GM23338 (cell line): ENCODE results near the gene GRAMD4. TPM values are rescaled to one million over a fixed set of nuclear protein-coding genes. Genes with fewer than 3 reads are reported as not detected.

Experiments used
- ATAC-seq: fragments of 200-7000 bp; cut with Tn5 transposase; 3 replicates; pipeline ENCODE4 v1.9.1; 2020
- DNase-seq: peaks from one replicate; pipeline ENCODE4 v3.0.0-alpha.2; 2015; ENCODE audit warnings: low spot score
- H2AFZ ChIP-seq: fragments of 200-600 bp; sonication (generic); 2 replicates; pipeline ENCODE4 v1.8.0; 2016; ENCODE audit warnings: antibody characterized with exemption, mild to moderate bottlenecking, moderate library complexity
- H3F3A ChIP-seq: fragments of 200-600 bp; sonication (generic); replicated peaks from 2 replicates; pipeline ENCODE4 v1.8.0; 2017; ENCODE audit warnings: antibody characterized with exemption, mixed run types, low read depth
- H3K27ac ChIP-seq: fragments of 200-600 bp; sonication (generic); 2 replicates; pipeline ENCODE4 v1.6.1; 2016; ENCODE audit warnings: low read depth
- H3K27me3 ChIP-seq: fragments of 200-600 bp; sonication (generic); 2 replicates; pipeline ENCODE4 v1.8.0; 2016; ENCODE audit warnings: mild to moderate bottlenecking, mixed run types, moderate library complexity; ENCODE audit not compliant: insufficient read depth
- H3K36me3 ChIP-seq: fragments of 200-600 bp; sonication (generic); 2 replicates; pipeline ENCODE4 v1.8.0; 2016; ENCODE audit warnings: mild to moderate bottlenecking; ENCODE audit not compliant: insufficient read depth
- H3K4me1 ChIP-seq: fragments of 200-600 bp; sonication (generic); 2 replicates; pipeline ENCODE4 v1.8.0; 2016; ENCODE audit warnings: mild to moderate bottlenecking, moderate library complexity; ENCODE audit not compliant: insufficient read depth
- H3K4me2 ChIP-seq: fragments of 200-600 bp; sonication (generic); 2 replicates; pipeline ENCODE4 v1.7.1; 2017; ENCODE audit warnings: mixed run types
- H3K4me3 ChIP-seq: fragments of 200-600 bp; sonication (generic); 2 replicates; pipeline ENCODE4 v1.6.1; 2016; ENCODE audit warnings: mixed run types
- H3K79me2 ChIP-seq: fragments of 200-600 bp; sonication (generic); replicated peaks from 2 replicates; pipeline ENCODE4 v1.8.0; 2017; ENCODE audit warnings: mild to moderate bottlenecking; ENCODE audit not compliant: insufficient read depth
- H3K9me2 ChIP-seq: fragments of 200-600 bp; sonication (generic); 2 replicates; pipeline ENCODE4 v1.8.0; 2017; ENCODE audit not compliant: insufficient read depth
- H4K20me1 ChIP-seq: fragments of 200-600 bp; sonication (generic); replicated peaks from 2 replicates; pipeline ENCODE4 v1.8.0; 2017; ENCODE audit warnings: mild to moderate bottlenecking; ENCODE audit not compliant: insufficient read depth
- H3K27ac Mint-ChIP-seq: 2 replicates; pipeline ENCODE4 v1.8.0; 2020; ENCODE audit warnings: inconsistent platforms, mild to moderate bottlenecking, moderate library complexity, mixed read lengths
- H3K27me3 Mint-ChIP-seq: 3 replicates; pipeline ENCODE4 v1.8.0; 2022; ENCODE audit warnings: low read depth, mild to moderate bottlenecking, moderate library complexity, mixed read lengths, inconsistent platforms; ENCODE audit not compliant: insufficient read depth, poor library complexity
- H3K36me3 Mint-ChIP-seq: 3 replicates; pipeline ENCODE4 v1.8.0; 2021; ENCODE audit warnings: low read depth, mild to moderate bottlenecking, inconsistent platforms, moderate library complexity, mixed read lengths
- H3K4me1 Mint-ChIP-seq: 3 replicates; pipeline ENCODE4 v1.8.0; 2020; ENCODE audit warnings: mild to moderate bottlenecking, inconsistent platforms, mixed read lengths
- H3K4me3 Mint-ChIP-seq: 3 replicates; pipeline ENCODE4 v1.8.0; 2021; ENCODE audit warnings: moderate library complexity, mild to moderate bottlenecking, inconsistent platforms, mixed read lengths
- H3K9me3 Mint-ChIP-seq: 3 replicates; pipeline ENCODE4 v1.8.0; 2020; ENCODE audit warnings: moderate library complexity, mild to moderate bottlenecking, inconsistent platforms, mixed read lengths
- CREB1 ChIP-seq: fragments of 250-450 bp; sonication (Bioruptor Pico); IDR thresholded peaks from 2 replicates; pipeline ENCODE4 v1.5.0; 2020; ENCODE audit warnings: low read depth, mild to moderate bottlenecking, moderate library complexity
- CTCF ChIP-seq, 2 experiments: fragments of 200-600 bp in 1 of 2; sonication (generic) in 1 of 2; conservative IDR thresholded peaks; 2 replicates each; pipeline versions ENCODE4 v1.5.1 to v1.6.1; 2016 to 2017; ENCODE audit warnings: antibody characterized with exemption in 2 of 2, low read depth in 2 of 2, mild to moderate bottlenecking in 2 of 2, moderate library complexity in 1 of 2
- ETS1 ChIP-seq: IDR thresholded peaks from 2 replicates; pipeline ENCODE4 v1.6.1; 2016; ENCODE audit warnings: antibody characterized with exemption
- EZH2phosphoT487 ChIP-seq: fragments of 200-600 bp; sonication (generic); IDR thresholded peaks from one replicate; pipeline ENCODE4 v1.8.1; 2018; ENCODE audit warnings: antibody characterized with exemption; ENCODE audit not compliant: unreplicated experiment
- POLR2AphosphoS5 ChIP-seq: IDR thresholded peaks from 2 replicates; pipeline ENCODE4 v1.6.1; 2016; ENCODE audit warnings: antibody characterized with exemption, low read depth
- STAT1 ChIP-seq: IDR thresholded peaks from one replicate; pipeline ENCODE4 v1.6.1; 2016; ENCODE audit warnings: antibody characterized with exemption; ENCODE audit not compliant: unreplicated experiment
- ZNF331 ChIP-seq: fragments of 250-450 bp; sonication (Bioruptor Pico); IDR thresholded peaks from 2 replicates; pipeline ENCODE4 v1.5.0; 2020; ENCODE audit warnings: low read depth, mild to moderate bottlenecking, moderate library complexity
- ZNF462 ChIP-seq: fragments of 250-450 bp; sonication (Bioruptor Pico); IDR thresholded peaks from 2 replicates; pipeline ENCODE4 v1.5.0; 2020; ENCODE audit warnings: mild to moderate bottlenecking, moderate library complexity
- polyA plus RNA-seq: library from polyadenylated mRNA; unstranded; fragments of >200 nt; fragmentation: Nextera tagmentation; extraction: Ambion mirVana; gene quantifications from 2 replicates; pipeline ENCODE4 v1.2.1, GENCODE V29; 2016
- total RNA-seq: library from RNA; depleted of rRNA; stranded (reverse); fragments of >200 nt; shearing (Covaris generic); gene quantifications from 2 replicates; pipeline ENCODE4 v1.2.3, GENCODE V29; 2014

Gene GRAMD4
- total and polyA plus RNA-seq, 2 experiments from 2014 or later, result 2.7 to 81.8 TPM

GRCh38 chr22:46622081-46622521 is 1.9 kb downstream of the GRAMD4 start (continued):
- no peak for TF ChIP-seq CTCF (conservative IDR thresholded peaks at IDR 0.05; ENCODE audit: low read depth in 2 of 2)
- no peak for TF ChIP-seq ZNF331 (CRISPR knock-in tag)

- Histone ChIP-seq H3K27me3 (no peaks in the 10 kb centered on the region), H3K4me3 (no peak overlapping the region), H3K9me2 (no peaks in the 10 kb centered on the region), H3K27ac (no peak overlapping the region), H3K79me2 (peaks cover 3% of the 10 kb centered on the region; the same call in 1 of the 2 replicates), H2AFZ (no peak overlapping the region), H3F3A (no peaks in the 10 kb centered on the region), H3K4me1 (peaks cover 7% of the 10 kb centered on the region), H4K20me1 (no peaks in the 10 kb centered on the region), H3K36me3 (no peaks in the 10 kb centered on the region), H3K4me2 (no peak overlapping the region)
- ATAC-seq (no peak), DNase-seq (no peak)
- Mint-ChIP-seq H3K4me3 (no peak overlapping the region), H3K27ac (peak overlapping the region; percentile 83; the same call in 1 of the 2 replicates), H3K36me3 (no peaks in the 10 kb centered on the region), H3K9me3 (no peaks in the 10 kb centered on the region), H3K27me3 (peaks cover 4% of the 10 kb centered on the region), H3K4me1 (peaks cover 24% of the 10 kb centered on the region)
- TF ChIP-seq EZH2phosphoT487, result no peak
Measured at GRCh38 chr22:46625113-46625842, 5.1 kb downstream of the GRAMD4 start.

- H3K4me3 Mint-ChIP-seq, result no peak overlapping the region
- Histone ChIP-seq H3K4me3 (no peak overlapping the region), H3K4me2 (no peak overlapping the region), H3F3A (no peaks in the 10 kb centered on the region), H3K27me3 (no peaks in the 10 kb centered on the region), H3K4me1 (peaks cover 7% of the 10 kb centered on the region), H3K27ac (no peak overlapping the region), H3K79me2 (peaks cover 3% of the 10 kb centered on the region; the same call in 1 of the 2 replicates), H3K9me2 (no peaks in the 10 kb centered on the region), H4K20me1 (no peaks in the 10 kb centered on the region), H3K36me3 (no peaks in the 10 kb centered on the region), H2AFZ (no peak overlapping the region)
- peaks cover 4% of the 10 kb centered on the region for H3K27me3 Mint-ChIP-seq
- ATAC-seq, result no peak
- no peaks in the 10 kb centered on the region for H3K36me3 Mint-ChIP-seq
- peak overlapping the region; percentile 83 for H3K27ac Mint-ChIP-seq
- no peaks in the 10 kb centered on the region for H3K9me3 Mint-ChIP-seq
- no peak for DNase-seq
- H3K4me1 Mint-ChIP-seq, result peaks cover 24% of the 10 kb centered on the region
- no peak for TF ChIP-seq STAT1
- no peak for TF ChIP-seq ZNF462 (CRISPR knock-in tag)
- no peak for TF ChIP-seq EZH2phosphoT487
- no peak for TF ChIP-seq ETS1
- TF ChIP-seq CREB1 (CRISPR knock-in tag), result no peak
- TF ChIP-seq POLR2AphosphoS5, result no peak
Measured at GRCh38 chr22:46625843-46626349, 5.7 kb downstream of the GRAMD4 start.
